Esophagus muscularis mucosa (tissue), 4 donors: ENCODE data around the gene UGT1A1. TPM values are rescaled to one million over a fixed set of nuclear protein-coding genes. Genes with fewer than 3 reads are reported as not detected.

Experiments
- DNase-seq: peaks from one replicate; pipeline ENCODE4 v3.0.0-alpha.2; 2017; ENCODE audit errors: extremely low spot score
- H3K27ac ChIP-seq, 4 donors: fragments of 200-600 bp; sonication (generic); replicated peaks in 1 of 4; 1 replicate in 3 of 4; 2 replicates in 1 of 4; pipeline ENCODE4 v1.5.1; 2016 to 2019; ENCODE audit warnings: mild to moderate bottlenecking in 1 of 4
- H3K27me3 ChIP-seq, 4 donors: fragments of 200-600 bp; sonication (generic); one replicate each; pipeline versions ENCODE4 v1.5.1 to v1.6.0; 2016 to 2019
- H3K36me3 ChIP-seq, 4 donors: fragments of 200-600 bp; sonication (generic); one replicate each; pipeline ENCODE4 v1.5.1; 2016 to 2019
- H3K4me1 ChIP-seq, 4 donors: fragments of 200-600 bp; sonication (generic); one replicate each; pipeline ENCODE4 v1.5.1; 2016 to 2019
- H3K4me3 ChIP-seq, 4 donors: fragments of 200-600 bp; sonication (generic); 1 replicate in 2 of 4; 2 replicates in 2 of 4; pipeline ENCODE4 v1.5.1; 2016 to 2019; ENCODE audit warnings: mild to moderate bottlenecking in 4 of 4, moderate library complexity in 1 of 4
- H3K9me3 ChIP-seq, 4 donors: fragments of 200-600 bp; sonication (generic); 1 replicate in 3 of 4; 2 replicates in 1 of 4; pipeline ENCODE4 v1.5.1; 2016 to 2019
- CTCF ChIP-seq, 3 experiments: fragments of 200-600 bp in 2 of 3; fragments of 450-650 bp in 1 of 3; sonication (generic) in 2 of 3; IDR thresholded peaks; one replicate each; pipeline ENCODE4 v1.5.1; 2017 to 2019; ENCODE audit warnings: antibody characterized with exemption in 3 of 3, mild to moderate bottlenecking in 2 of 3, moderate library complexity in 1 of 3
- EP300 ChIP-seq: sonication (generic); formaldehyde crosslinking; IDR thresholded peaks from one replicate; pipeline ENCODE4 v1.6.1; 2017; ENCODE audit warnings: antibody characterized with exemption
- POLR2A ChIP-seq: fragments of 450-650 bp; IDR thresholded peaks from one replicate; pipeline ENCODE4 v1.6.1; 2017; ENCODE audit warnings: antibody characterized with exemption, moderate library complexity, mild to moderate bottlenecking, low read depth
- POLR2AphosphoS5 ChIP-seq, 2 donors: sonication (generic); formaldehyde crosslinking; IDR thresholded peaks; one replicate each; pipeline ENCODE4 v1.6.1; 2017; ENCODE audit warnings: antibody characterized with exemption in 2 of 2
- WGBS: methylation state at CpG from one replicate; pipeline ENCODE4 v1.1.5; 2018; 5-methylcytosine and 5-hydroxymethylcytosine counted together
- intact Hi-C: fragments of 100-400 bp; cut with DNase I; formaldehyde crosslinking; loops from one replicate; pipeline ENCODE4 v1.15.1; 2023
- total RNA-seq, 4 donors: library from RNA; depleted of rRNA; stranded (reverse); fragments of >200 nt; gene quantifications; one replicate each; pipeline versions ENCODE4 v1.1.0 to v1.2.1, GENCODE V29; 2016

UGT1A1 gene
- total RNA-seq, 4 donors from 2014 or later = not detected

GRCh38 chr2:233803994-233804393 is 43.9 kb downstream of the UGT1A1 start:
- Histone ChIP-seq H3K27ac (no peak overlapping the region), H3K4me1 (no peaks in the 10 kb centered on the region), H3K9me3 (no peaks in the 10 kb centered on the region), H3K36me3 (no peaks in the 10 kb centered on the region), H3K4me3 (no peak overlapping the region), H3K27me3 (peaks cover 0 to 16% (median 0%) of the 10 kb centered on the region in 4 donors)
- intact Hi-C loops = no loop called here
- peak; percentile 90 for DNase-seq
- no peak for TF ChIP-seq EP300
- TF ChIP-seq POLR2A = no peak
- TF ChIP-seq POLR2AphosphoS5 (IDR thresholded peaks at IDR 0.05) = no peak
- TF ChIP-seq CTCF (IDR thresholded peaks at IDR 0.05) = no peak
- 46% methylated on average over 4 of the region's 8 CpGs for WGBS

- H3K9me3 ChIP-seq = no peaks in the 10 kb centered on the region
- intact Hi-C loops = no loop called here
- H3K4me1 ChIP-seq = no peaks in the 10 kb centered on the region
- no peaks in the 10 kb centered on the region for H3K36me3 ChIP-seq
- TF ChIP-seq POLR2AphosphoS5 (IDR thresholded peaks at IDR 0.05) (no peak), POLR2A (no peak), CTCF (IDR thresholded peaks at IDR 0.05) (no peak), EP300 (no peak)
- no peak overlapping the region for H3K4me3 ChIP-seq
- no peak overlapping the region for H3K27ac ChIP-seq
- no peak for DNase-seq
- WGBS = 68% methylated on average over 8 of the region's 12 CpGs
- peaks cover 0 to 16% (median 0%) of the 10 kb centered on the region in 4 donors for H3K27me3 ChIP-seq
Measured at GRCh38 chr2:233807215-233807865, 47.3 kb downstream of the UGT1A1 start.

GRCh38 chr2:233807966-233808935 is 48.2 kb downstream of the UGT1A1 start:
- Histone ChIP-seq H3K36me3 (no peaks in the 10 kb centered on the region), H3K4me3 (no peak overlapping the region), H3K4me1 (no peaks in the 10 kb centered on the region), H3K9me3 (no peaks in the 10 kb centered on the region), H3K27me3 (peaks cover 0 to 16% (median 0%) of the 10 kb centered on the region in 4 donors), H3K27ac (no peak overlapping the region)
- WGBS = 62% methylated on average over 4 of the region's 10 CpGs
- DNase-seq = no peak
- intact Hi-C loops = no loop called here
- TF ChIP-seq EP300 (no peak), POLR2A (no peak), POLR2AphosphoS5 (IDR thresholded peaks at IDR 0.05) (no peak)

- DNase-seq = no peak
- no peak overlapping the region for H3K27ac ChIP-seq
- 94% methylated on average over 3 of the region's 6 CpGs for WGBS
- H3K36me3 ChIP-seq = no peaks in the 10 kb centered on the region
- TF ChIP-seq POLR2A = no peak
- TF ChIP-seq POLR2AphosphoS5 (IDR thresholded peaks at IDR 0.05) = no peak
- no peak for TF ChIP-seq EP300
- TF ChIP-seq CTCF (IDR thresholded peaks at IDR 0.05) = no peak
- peaks cover 0 to 16% (median 0%) of the 10 kb centered on the region in 4 donors for H3K27me3 ChIP-seq
- no peak overlapping the region for H3K4me3 ChIP-seq
- H3K4me1 ChIP-seq = no peaks in the 10 kb centered on the region
- no peaks in the 10 kb centered on the region for H3K9me3 ChIP-seq
- intact Hi-C loops = no loop called here
Measured at GRCh38 chr2:233810385-233810784, 50.3 kb downstream of the UGT1A1 start.

- no peaks in the 10 kb centered on the region for H3K9me3 ChIP-seq
- H3K4me1 ChIP-seq = no peaks in the 10 kb centered on the region
- H3K27ac ChIP-seq = no peak overlapping the region
- 68% methylated on average over 4 of the region's 4 CpGs for WGBS
- H3K36me3 ChIP-seq = no peaks in the 10 kb centered on the region
- TF ChIP-seq POLR2A = no peak
- TF ChIP-seq POLR2AphosphoS5 (IDR thresholded peaks at IDR 0.05) = no peak
- TF ChIP-seq EP300 = no peak
- TF ChIP-seq CTCF (IDR thresholded peaks at IDR 0.05) = no peak
- H3K4me3 ChIP-seq = no peak overlapping the region
- H3K27me3 ChIP-seq = peaks cover 0 to 16% (median 0%) of the 10 kb centered on the region in 4 donors
- intact Hi-C loops = no loop called here
- no peak for DNase-seq
Measured at GRCh38 chr2:233811087-233811486, 51.0 kb downstream of the UGT1A1 start.
